Measurements from ENCODE around the gene NPM3. TPM values are rescaled to one million over a fixed set of nuclear protein-coding genes. Genes with fewer than 3 reads are reported as not detected.

Gene NPM3
- total RNA-seq, 4 donors from 2014 or later, result 17.5 to 47.7 (median 30.1) TPM

- peaks cover 0 to 59% of the 10 kb centered on the region in 2 donors for H3K27me3 ChIP-seq
- no peaks in the 10 kb centered on the region for H3K9me3 ChIP-seq
- H3K27ac ChIP-seq, result no peak overlapping the region
- 90 to 93% methylated on average over 10 of the region's 10 CpGs for WGBS, 2 donors
- H3K4me1 ChIP-seq, result peaks cover 0 to 29% (median 7%) of the 10 kb centered on the region in 4 donors
- peaks cover 0 to 11% (median 0%) of the 10 kb centered on the region in 3 donors for H3K36me3 ChIP-seq
- no peak overlapping the region for H3K4me3 ChIP-seq
- no peak for TF ChIP-seq CTCF (IDR thresholded peaks at IDR 0.05)
- no peak for TF ChIP-seq EP300 (IDR thresholded peaks at IDR 0.05)
- TF ChIP-seq POLR2A (IDR thresholded peaks at IDR 0.05), result no peak
- no peak for DNase-seq (ENCODE audit: low spot score in 2 of 2)
Measured at GRCh38 chr10:101771380-101771779, 11.9 kb downstream of the NPM3 start.

DNA sequence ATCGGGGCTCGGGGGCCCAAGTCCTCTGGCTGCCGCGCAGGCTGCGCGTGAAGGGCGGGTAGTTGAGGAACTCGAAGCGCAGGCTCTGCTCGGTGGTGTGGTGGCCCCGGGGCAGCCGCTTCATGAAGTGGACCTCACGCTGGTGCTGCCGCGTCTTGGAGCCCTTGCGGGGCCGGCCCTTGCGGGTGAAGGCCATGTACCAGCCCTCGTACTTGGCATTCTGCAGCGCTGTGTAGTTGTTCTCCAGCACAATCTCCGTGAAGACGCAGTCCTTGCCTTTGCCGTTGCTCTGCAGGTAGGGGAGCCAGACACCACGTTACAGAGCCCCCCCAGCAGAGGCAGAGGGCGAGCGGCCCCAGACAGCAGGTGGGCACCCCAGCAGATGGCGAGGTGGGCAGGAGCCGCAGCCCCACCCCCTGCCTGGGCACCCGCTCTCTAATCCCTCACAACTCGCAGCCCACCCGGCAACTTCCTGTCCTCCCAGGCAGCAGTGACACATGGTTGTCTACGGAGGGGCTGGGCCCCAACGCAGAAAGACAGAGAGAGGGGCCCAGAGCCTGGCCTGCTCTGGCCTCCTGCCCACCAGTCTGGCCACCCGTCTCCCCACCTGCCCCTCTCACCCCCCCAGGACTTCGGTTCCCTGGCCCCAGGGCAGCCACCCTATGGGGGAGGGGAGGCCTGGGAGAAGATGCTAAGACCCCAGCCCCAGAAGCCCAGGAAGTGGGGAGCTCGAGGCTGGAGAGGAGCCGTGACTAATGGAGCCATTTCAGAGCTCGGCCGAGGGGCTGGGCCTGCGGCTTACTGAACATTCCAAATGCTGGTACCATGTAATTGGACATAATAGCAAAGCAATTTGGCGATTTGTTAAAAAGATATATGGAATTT is 12.7 kb downstream of the NPM3 start:
- TF ChIP-seq CTCF (IDR thresholded peaks at IDR 0.05) (no peak), EP300 (IDR thresholded peaks at IDR 0.05) (no peak)
- no peak overlapping the region for H3K27ac ChIP-seq
- H3K4me3 ChIP-seq, result no peak overlapping the region
- WGBS, 2 donors, result 76 to 83% methylated on average over 28 to 34 of the region's 41 CpGs
- H3K4me1 ChIP-seq, result peaks cover 0 to 22% (median 5%) of the 10 kb centered on the region in 4 donors
- DNase-seq (ENCODE audit: low spot score in 2 of 2), result no peak
- H3K27me3 ChIP-seq, result peaks cover 0 to 59% of the 10 kb centered on the region in 2 donors
- no peaks in the 10 kb centered on the region for H3K9me3 ChIP-seq
- peaks cover 0 to 11% (median 0%) of the 10 kb centered on the region in 3 donors for H3K36me3 ChIP-seq

GRCh38 chr10:101769541-101770180 is 13.6 kb downstream of the NPM3 start:
- Histone ChIP-seq H3K36me3 (peaks cover 0 to 11% (median 0%) of the 10 kb centered on the region in 3 donors), H3K4me3 (no peak overlapping the region), H3K27me3 (peaks cover 0 to 50% of the 10 kb centered on the region in 2 donors), H3K27ac (no peak overlapping the region), H3K4me1 (peaks cover 0 to 13% (median 0%) of the 10 kb centered on the region in 4 donors), H3K9me3 (no peaks in the 10 kb centered on the region)
- DNase-seq (ENCODE audit: low spot score in 2 of 2), result no peak
- 76 to 81% methylated on average over 5 of the region's 5 CpGs for WGBS, 2 donors
- TF ChIP-seq EP300 (IDR thresholded peaks at IDR 0.05) (no peak), POLR2A (IDR thresholded peaks at IDR 0.05) (no peak), CTCF (IDR thresholded peaks at IDR 0.05) (no peak)

DNA sequence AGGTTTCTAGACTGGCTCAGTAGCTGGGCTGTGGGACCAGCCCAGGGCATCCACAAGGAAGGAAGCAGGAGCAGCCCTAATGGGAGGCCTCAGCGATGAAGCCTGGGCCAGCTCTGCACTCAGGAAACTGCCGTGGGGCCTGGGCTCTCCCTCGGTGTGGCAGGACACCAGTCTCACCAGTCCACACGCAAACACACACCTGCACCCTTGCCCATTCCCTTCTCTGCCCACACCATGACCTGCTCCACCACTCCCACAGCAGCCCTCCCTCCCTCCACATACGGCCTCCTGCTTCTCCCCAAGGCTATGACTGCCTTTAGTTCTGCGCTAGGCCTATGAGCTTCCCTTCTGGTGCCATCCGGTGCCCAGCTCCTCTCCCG is 14.5 kb downstream of the NPM3 start:
- peaks cover 0 to 4% (median 0%) of the 10 kb centered on the region in 4 donors for H3K4me1 ChIP-seq
- no peak for DNase-seq (ENCODE audit: low spot score in 2 of 2)
- WGBS, 2 donors, result 77 to 87% methylated on average over 8 of the region's 8 CpGs
- H3K27ac ChIP-seq, result no peak overlapping the region
- H3K36me3 ChIP-seq, result peaks cover 0 to 11% (median 0%) of the 10 kb centered on the region in 3 donors
- no peak overlapping the region for H3K4me3 ChIP-seq
- TF ChIP-seq POLR2A (IDR thresholded peaks at IDR 0.05) (no peak), EP300 (IDR thresholded peaks at IDR 0.05) (no peak), CTCF (IDR thresholded peaks at IDR 0.05) (no peak)
- H3K9me3 ChIP-seq, result no peaks in the 10 kb centered on the region
- peaks cover 0 to 41% of the 10 kb centered on the region in 2 donors for H3K27me3 ChIP-seq
